Endothelial cell of umbilical vein (primary cell): ENCODE data around the gene FTO. TPM values are rescaled to one million over a fixed set of nuclear protein-coding genes. Genes with fewer than 3 reads are reported as not detected.

Experiments
- BruUV-seq: library from RNA; stranded (reverse); fragments of 400-500 nt; replicated peaks from 2 replicates; lab custom pipeline; 2021; lab: Mats Ljungman, UMichigan
- CTCF ChIA-PET: fragments of 300-600, 350-600 bp; sonication (Branson Sonifier 250); formaldehyde crosslinking; loops from one replicate; lab custom pipeline; 2021; ENCODE audit warnings: antibody characterized with exemption, inconsistent platforms; lab: Charles Lee
- POLR2A ChIA-PET: fragments of 300-600, 350-600 bp; sonication (Branson Sonifier 250); formaldehyde crosslinking; loops from one replicate; lab custom pipeline; 2021; ENCODE audit warnings: antibody characterized with exemption, inconsistent platforms; lab: Charles Lee
- DNase-seq: peaks from one replicate; pipeline ENCODE4 v3.0.0-alpha.2; 2011; ENCODE audit warnings: low read depth, low spot score
- FAIRE-seq: peaks from 2 replicates; lab custom pipeline; 2011; peaks lifted over from hg19 to GRCh38; lab: Jason Lieb, UNC
- H2AFZ ChIP-seq: 2 replicates; pipeline ENCODE4 v1.6.0; 2012; ENCODE audit warnings: low read depth, low read length, control low read depth, inconsistent platforms
- H3K27ac ChIP-seq: 2 replicates; pipeline ENCODE4 v1.5.1; 2011; ENCODE audit warnings: low read depth, mild to moderate bottlenecking, control low read depth, low read length, moderate library complexity; ENCODE audit not compliant: insufficient read depth
- H3K27me3 ChIP-seq, 2 experiments: 2 replicates each; pipeline versions ENCODE4 v1.6.0 to v1.6.1; 2011; ENCODE audit warnings: low read length in 2 of 2, mixed read lengths in 1 of 2; ENCODE audit not compliant: control insufficient read depth in 2 of 2, insufficient read depth in 2 of 2
- H3K36me3 ChIP-seq, 2 experiments: 2 replicates in 1 of 2; 3 replicates in 1 of 2; pipeline ENCODE4 v1.5.1; 2011; ENCODE audit warnings: low read length in 2 of 2, mild to moderate bottlenecking in 1 of 2, moderate library complexity in 1 of 2; ENCODE audit not compliant: control insufficient read depth in 2 of 2, insufficient read depth in 2 of 2; ENCODE audit errors: extremely low read depth in 1 of 2
- H3K4me1 ChIP-seq: 3 replicates; pipeline ENCODE4 v1.5.1; 2011; ENCODE audit warnings: mild to moderate bottlenecking, low read length; ENCODE audit not compliant: control insufficient read depth, insufficient read depth; ENCODE audit errors: extremely low read depth
- H3K4me2 ChIP-seq: 2 replicates; pipeline ENCODE4 v1.6.1; 2011; ENCODE audit warnings: low read length, control low read depth, mixed read lengths; ENCODE audit not compliant: insufficient read depth
- H3K4me3 ChIP-seq, 3 experiments: fragments of 200-600 bp in 1 of 3; sonication (generic), shearing (Covaris generic) in 1 of 3; replicated peaks in 1 of 3; 2 replicates each; pipeline ENCODE4 v1.5.1; 2011 to 2016; ENCODE audit warnings: control low read depth in 3 of 3, low read length in 3 of 3, mild to moderate bottlenecking in 2 of 3, inconsistent platforms in 1 of 3, low read depth in 1 of 3, moderate library complexity in 1 of 3; ENCODE audit not compliant: insufficient read depth in 1 of 3
- H3K79me2 ChIP-seq: 2 replicates; pipeline ENCODE4 v1.6.0; 2012; ENCODE audit warnings: low read length, inconsistent platforms; ENCODE audit not compliant: control insufficient read depth, insufficient read depth
- H3K9ac ChIP-seq: replicated peaks from 2 replicates; pipeline ENCODE3; 2011; ENCODE audit warnings: low read length, control low read depth; ENCODE audit not compliant: insufficient read depth; ENCODE audit errors: extremely low read depth
- H3K9me1 ChIP-seq: replicated peaks from 3 replicates; pipeline ENCODE4 v1.6.0; 2011; ENCODE audit warnings: mild to moderate bottlenecking, low read length; ENCODE audit not compliant: control insufficient read depth, insufficient read depth; ENCODE audit errors: extremely low read depth
- H3K9me3 ChIP-seq: replicated peaks from 2 replicates; pipeline ENCODE4 v1.5.1; 2012; ENCODE audit warnings: low read length, inconsistent platforms; ENCODE audit not compliant: control insufficient read depth, insufficient read depth
- H4K20me1 ChIP-seq: replicated peaks from 2 replicates; pipeline ENCODE3; 2011; ENCODE audit warnings: mild to moderate bottlenecking, low read length; ENCODE audit not compliant: control insufficient read depth, insufficient read depth; ENCODE audit errors: extremely low read depth
- EZH2 ChIP-seq: IDR thresholded peaks from 2 replicates; pipeline ENCODE4 v1.6.1; 2012; ENCODE audit warnings: borderline replicate concordance, low read depth, mild to moderate bottlenecking, moderate library complexity, low read length, inconsistent platforms; ENCODE audit not compliant: severe bottlenecking
- FOS ChIP-seq: IDR thresholded peaks from 2 replicates; pipeline ENCODE4 v1.6.1; 2011; ENCODE audit warnings: mild to moderate bottlenecking, low read length, moderate library complexity, borderline replicate concordance; ENCODE audit not compliant: insufficient read depth
- GATA2 ChIP-seq: IDR thresholded peaks from 2 replicates; pipeline ENCODE4 v1.7.0; 2011; ENCODE audit warnings: low read depth, mild to moderate bottlenecking, moderate library complexity, mixed read lengths, low read length; ENCODE audit not compliant: insufficient read length, insufficient read depth
- JUN ChIP-seq: IDR thresholded peaks from 2 replicates; pipeline ENCODE4 v1.6.1; 2011; ENCODE audit warnings: borderline replicate concordance, low read depth; ENCODE audit not compliant: insufficient read length, insufficient read depth
- MYC ChIP-seq: IDR thresholded peaks from one replicate; pipeline ENCODE4 v1.6.1; 2011; ENCODE audit warnings: mild to moderate bottlenecking, low read depth, low read length
- POLR2A ChIP-seq: IDR thresholded peaks from 2 replicates; pipeline ENCODE4 v1.6.1; 2012; ENCODE audit warnings: low read depth, mild to moderate bottlenecking, control low read depth, low read length
- POLR2AphosphoS5 ChIP-seq: IDR thresholded peaks from 2 replicates; pipeline ENCODE4 v1.6.1; 2012; ENCODE audit warnings: low read depth, mild to moderate bottlenecking, control low read depth, low read length, moderate library complexity; ENCODE audit not compliant: insufficient read depth
- dilution Hi-C: fragments of 300-500 bp; cut with MboI; formaldehyde crosslinking; loops from one replicate; pipeline ENCODE4 v1.15.0; 2019; ENCODE audit warnings: low sequenced_read_pairs; ENCODE audit not compliant: extremely low pct_ligation_motif_present
- intact Hi-C: fragments of 100-400 bp; cut with micrococcal nuclease; formaldehyde crosslinking; loops from one replicate; pipeline ENCODE4 v1.10.0; 2022
- polyA plus RNA-seq, 4 experiments: library from polyadenylated mRNA; depleted of rRNA in 3 of 4; stranded (reverse) in 3 of 4; unstranded in 1 of 4; fragments of >200 nt; gene quantifications; 2 replicates each; pipeline versions ENCODE4 v1.2.1 to v1.2.3, GENCODE V29; 2011 to 2012; ENCODE audit warnings: missing spikeins in 1 of 4
- total RNA-seq: library from RNA; stranded (reverse); gene quantifications from 2 replicates; pipeline ENCODE4 v1.2.3, GENCODE V29; 2021
- TF ChIP-seq, protein P1 (sequence below): IDR thresholded peaks from 2 replicates; pipeline ENCODE4 v1.6.1; 2011; ENCODE audit not compliant: insufficient read depth, insufficient read length
- TF ChIP-seq, protein P2 (sequence below), 2 donors: IDR thresholded peaks; 1 replicate in 1 of 2; 2 replicates in 1 of 2; pipeline ENCODE4 v1.5.1; 2011; ENCODE audit warnings: low read length in 2 of 2, mild to moderate bottlenecking in 2 of 2, moderate library complexity in 2 of 2, control low read depth in 1 of 2, inconsistent platforms in 1 of 2, low read depth in 1 of 2; ENCODE audit not compliant: insufficient read depth in 1 of 2; ENCODE audit errors: extremely low read depth in 1 of 2

Gene FTO
- total and polyA plus RNA-seq, 2 donors (not counting 3 experiments of a cell fraction or from before 2014, with no cell fraction given) = 48.6 to 87.1 TPM

DNA sequence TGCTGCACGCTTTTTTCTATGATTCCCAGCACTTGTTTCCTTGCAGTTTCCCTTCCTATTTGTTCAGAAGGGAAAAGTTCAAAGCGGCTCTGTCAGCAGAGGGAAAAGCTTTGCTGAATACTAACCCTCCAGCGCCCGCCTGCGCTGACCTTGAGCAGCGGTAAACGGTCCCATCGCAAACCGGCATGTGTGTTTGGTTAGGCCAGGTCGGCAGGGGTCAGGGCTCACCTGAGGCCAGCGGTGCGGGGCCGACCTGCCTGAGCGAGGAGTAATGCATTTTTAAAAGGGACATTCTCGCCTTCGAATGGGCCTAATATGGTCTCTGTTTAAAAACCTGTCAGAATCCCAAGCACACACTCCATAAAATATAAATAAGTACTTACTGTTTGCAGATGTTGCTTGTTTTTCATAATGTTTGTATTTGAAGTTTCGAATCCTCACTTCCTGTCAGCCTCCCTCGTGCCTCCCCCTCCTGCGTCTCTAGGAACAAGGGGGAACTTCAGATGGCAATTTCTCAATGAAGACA, 472.5 kb downstream of the FTO start:
- Histone ChIP-seq H3K9me1 (no peaks in the 10 kb centered on the region), H4K20me1 (no peaks in the 10 kb centered on the region), H3K79me2 (no peaks in the 10 kb centered on the region), H3K9ac (no peak overlapping the region), H3K4me1 (no peaks in the 10 kb centered on the region), H3K27ac (no peak overlapping the region), H3K9me3 (no peaks in the 10 kb centered on the region), H2AFZ (no peak overlapping the region), H3K36me3 (no peaks in the 10 kb centered on the region), H3K27me3 (peaks cover 9 to 17% of the 10 kb centered on the region in 2 experiments), H3K4me2 (no peak overlapping the region), H3K4me3 (no peak overlapping the region)
- BruUV-seq = no TSS peak
- FAIRE-seq (no peak), DNase-seq (no peak)
- intact Hi-C loops (no loop called here), dilution Hi-C loops (no loop called here)
- TF ChIP-seq POLR2A (no peak), POLR2AphosphoS5 (no peak), EZH2 (no peak), FOS (no peak), GATA2 (no peak), MYC (no peak), JUN (no peak)
- TF ChIP-seq, protein P1, sequence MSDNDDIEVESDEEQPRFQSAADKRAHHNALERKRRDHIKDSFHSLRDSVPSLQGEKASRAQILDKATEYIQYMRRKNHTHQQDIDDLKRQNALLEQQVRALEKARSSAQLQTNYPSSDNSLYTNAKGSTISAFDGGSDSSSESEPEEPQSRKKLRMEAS = no peak
- TF ChIP-seq, protein P2, sequence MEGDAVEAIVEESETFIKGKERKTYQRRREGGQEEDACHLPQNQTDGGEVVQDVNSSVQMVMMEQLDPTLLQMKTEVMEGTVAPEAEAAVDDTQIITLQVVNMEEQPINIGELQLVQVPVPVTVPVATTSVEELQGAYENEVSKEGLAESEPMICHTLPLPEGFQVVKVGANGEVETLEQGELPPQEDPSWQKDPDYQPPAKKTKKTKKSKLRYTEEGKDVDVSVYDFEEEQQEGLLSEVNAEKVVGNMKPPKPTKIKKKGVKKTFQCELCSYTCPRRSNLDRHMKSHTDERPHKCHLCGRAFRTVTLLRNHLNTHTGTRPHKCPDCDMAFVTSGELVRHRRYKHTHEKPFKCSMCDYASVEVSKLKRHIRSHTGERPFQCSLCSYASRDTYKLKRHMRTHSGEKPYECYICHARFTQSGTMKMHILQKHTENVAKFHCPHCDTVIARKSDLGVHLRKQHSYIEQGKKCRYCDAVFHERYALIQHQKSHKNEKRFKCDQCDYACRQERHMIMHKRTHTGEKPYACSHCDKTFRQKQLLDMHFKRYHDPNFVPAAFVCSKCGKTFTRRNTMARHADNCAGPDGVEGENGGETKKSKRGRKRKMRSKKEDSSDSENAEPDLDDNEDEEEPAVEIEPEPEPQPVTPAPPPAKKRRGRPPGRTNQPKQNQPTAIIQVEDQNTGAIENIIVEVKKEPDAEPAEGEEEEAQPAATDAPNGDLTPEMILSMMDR (IDR thresholded peaks at IDR 0.05; ENCODE audit: extremely low read depth in 1 of 2, insufficient read depth in 1 of 2, low read depth in 1 of 2, low read length in 2 of 2) = no peak
- CTCF ChIA-PET = no interaction called here
- POLR2A ChIA-PET = no interaction called here
